BLaER1 (cell line): Measurements from ENCODE around the gene DNAH10.

Source experiments
- H3K27ac ChIP-seq: shearing (Covaris generic); formaldehyde crosslinking; 2 replicates; pipeline ENCODE4 v1.8.1; 2022
- H3K27me3 ChIP-seq: shearing (Covaris generic); formaldehyde crosslinking; 2 replicates; pipeline ENCODE4 v1.8.1; 2022
- H3K36me3 ChIP-seq: shearing (Covaris generic); formaldehyde crosslinking; 2 replicates; pipeline ENCODE4 v1.8.1; 2022
- H3K4me1 ChIP-seq: shearing (Covaris generic); formaldehyde crosslinking; 2 replicates; pipeline ENCODE4 v1.8.1; 2022
- H3K4me2 ChIP-seq: shearing (Covaris generic); formaldehyde crosslinking; 2 replicates; pipeline ENCODE4 v1.8.1; 2022
- H3K4me3 ChIP-seq: shearing (Covaris generic); formaldehyde crosslinking; 2 replicates; pipeline ENCODE4 v1.8.1; 2022
- H3K9ac ChIP-seq: shearing (Covaris generic); formaldehyde crosslinking; 2 replicates; pipeline ENCODE4 v1.8.1; 2022
- H3K9me3 ChIP-seq: shearing (Covaris generic); formaldehyde crosslinking; 2 replicates; pipeline ENCODE4 v1.8.1; 2022
- H4K20me1 ChIP-seq: shearing (Covaris generic); formaldehyde crosslinking; 2 replicates; pipeline ENCODE4 v1.8.1; 2022
- Cebpa-rat ChIP-seq: shearing (Covaris generic); IDR thresholded peaks from 2 replicates; pipeline ENCODE4 v1.8.1; 2022

DNAH10 gene

DNA sequence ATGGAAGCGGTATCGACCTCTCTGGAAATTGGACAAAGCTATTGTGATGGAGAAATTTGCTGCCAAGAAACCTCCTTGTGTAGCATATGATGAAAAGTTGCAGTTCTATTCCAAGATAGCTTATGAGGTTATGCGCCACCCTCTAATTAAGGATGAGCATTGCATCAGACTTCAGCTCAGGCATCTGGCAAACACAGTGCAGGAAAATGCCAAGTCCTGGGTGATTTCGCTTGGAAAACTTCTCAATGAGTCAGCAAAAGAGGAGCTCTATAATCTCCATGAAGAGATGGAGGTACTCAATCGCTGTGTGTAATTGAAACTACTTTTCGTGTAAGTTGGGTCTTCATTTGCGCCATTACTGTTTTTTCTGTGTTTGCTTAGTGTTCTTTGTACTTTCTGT lies 51.2 kb downstream of the DNAH10 start:
- no peaks in the 10 kb centered on the region for H3K27me3 ChIP-seq
- peaks cover 23% of the 10 kb centered on the region for H3K9me3 ChIP-seq
- H3K27ac ChIP-seq: no peak overlapping the region
- no peaks in the 10 kb centered on the region for H3K4me1 ChIP-seq
- H3K36me3 ChIP-seq: no peaks in the 10 kb centered on the region
- no peak overlapping the region for H3K4me3 ChIP-seq
- no peak overlapping the region for H3K4me2 ChIP-seq
- H3K9ac ChIP-seq: no peak overlapping the region
- no peak for TF ChIP-seq Cebpa-rat
- no peaks in the 10 kb centered on the region for H4K20me1 ChIP-seq

DNA sequence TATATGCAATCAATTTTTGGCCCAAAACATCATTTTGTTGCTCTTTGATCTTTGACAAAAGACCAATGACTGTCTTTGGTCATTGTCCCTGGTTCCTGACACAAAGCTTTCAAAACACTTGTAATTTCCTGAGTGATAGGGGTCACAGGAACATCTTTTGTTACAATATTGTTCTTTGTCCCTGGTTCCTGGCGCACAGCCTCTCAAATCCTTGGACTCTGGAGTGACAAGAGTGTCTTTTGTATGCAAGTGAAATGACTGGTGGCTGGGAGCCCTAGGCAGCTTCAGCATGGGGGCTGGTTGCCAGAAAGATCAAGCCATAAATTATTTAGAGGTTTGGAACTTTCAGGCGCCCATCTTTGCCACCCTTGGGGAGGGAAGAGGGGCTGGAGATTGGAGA lies 53.9 kb downstream of the DNAH10 start:
- H3K9ac ChIP-seq: no peak overlapping the region
- H3K27me3 ChIP-seq: no peaks in the 10 kb centered on the region
- H4K20me1 ChIP-seq: no peaks in the 10 kb centered on the region
- no peak overlapping the region for H3K27ac ChIP-seq
- no peaks in the 10 kb centered on the region for H3K4me1 ChIP-seq
- H3K36me3 ChIP-seq: no peaks in the 10 kb centered on the region
- H3K4me2 ChIP-seq: no peak overlapping the region
- TF ChIP-seq Cebpa-rat: no peak
- no peak overlapping the region for H3K4me3 ChIP-seq
- peaks cover 24% of the 10 kb centered on the region for H3K9me3 ChIP-seq

DNA sequence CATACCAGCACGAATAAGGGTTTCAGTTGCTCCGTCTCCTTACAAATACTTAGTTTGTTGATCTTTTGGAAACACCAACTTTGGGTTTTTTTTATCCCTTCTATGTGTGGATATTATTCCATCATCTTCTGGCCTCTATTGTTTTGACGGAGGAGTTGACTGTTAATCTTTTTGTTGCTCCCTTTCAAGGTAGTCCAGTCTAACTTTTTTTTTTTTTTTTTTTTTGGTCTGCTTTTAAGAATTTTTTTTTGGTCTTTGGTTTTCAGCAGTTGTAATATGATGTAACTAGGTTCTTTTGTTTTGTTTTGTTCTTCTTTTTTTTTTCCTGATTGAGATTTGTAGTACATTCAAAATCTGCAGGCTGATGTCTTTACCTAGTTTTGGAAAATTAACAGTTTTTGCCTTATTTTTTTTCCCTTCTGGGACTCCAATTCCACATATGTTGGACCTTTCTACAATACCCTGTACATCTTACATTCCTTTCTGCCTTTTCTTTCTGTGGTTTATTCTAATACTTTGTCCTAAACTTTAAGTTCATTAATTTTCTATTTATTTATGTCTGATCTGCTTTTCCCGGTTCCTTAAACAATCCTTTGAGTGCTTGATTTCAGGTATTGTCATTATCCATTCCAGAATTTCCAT lies 54.9 kb downstream of the DNAH10 start:
- H3K9ac ChIP-seq: no peak overlapping the region
- peaks cover 24% of the 10 kb centered on the region for H3K9me3 ChIP-seq
- H4K20me1 ChIP-seq: no peaks in the 10 kb centered on the region
- no peaks in the 10 kb centered on the region for H3K27me3 ChIP-seq
- no peak overlapping the region for H3K4me2 ChIP-seq
- TF ChIP-seq Cebpa-rat: no peak
- no peaks in the 10 kb centered on the region for H3K4me1 ChIP-seq
- no peaks in the 10 kb centered on the region for H3K36me3 ChIP-seq
- H3K4me3 ChIP-seq: no peak overlapping the region
- no peak overlapping the region for H3K27ac ChIP-seq

DNA sequence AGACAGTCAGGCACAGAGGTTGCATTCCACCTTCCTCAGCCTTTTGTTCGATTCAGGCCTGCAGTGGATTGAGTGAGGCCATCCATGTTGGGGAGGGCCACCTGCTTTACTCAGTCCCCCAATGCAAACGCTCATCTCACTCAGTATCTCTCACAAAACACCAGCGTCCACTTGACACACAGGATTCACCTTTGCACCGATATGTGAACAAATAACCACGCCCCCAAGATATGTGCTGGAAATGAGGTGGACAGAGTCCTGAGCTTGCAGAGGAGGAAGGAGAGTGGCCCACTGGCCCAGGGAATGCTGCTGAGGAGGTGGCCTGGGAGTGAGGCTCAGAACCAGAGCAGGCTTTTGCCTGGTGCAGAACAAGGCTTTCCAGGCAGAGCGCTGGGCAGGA lies 60.7 kb downstream of the DNAH10 start:
- no peak for TF ChIP-seq Cebpa-rat
- Histone ChIP-seq H3K4me3 (no peak overlapping the region), H3K9me3 (peaks cover 12% of the 10 kb centered on the region), H3K4me2 (no peak overlapping the region), H3K27ac (no peak overlapping the region), H3K4me1 (peaks cover 1% of the 10 kb centered on the region; the same call in 1 of the 2 replicates), H3K27me3 (no peaks in the 10 kb centered on the region), H3K36me3 (no peaks in the 10 kb centered on the region), H4K20me1 (no peaks in the 10 kb centered on the region), H3K9ac (no peak overlapping the region)

DNA sequence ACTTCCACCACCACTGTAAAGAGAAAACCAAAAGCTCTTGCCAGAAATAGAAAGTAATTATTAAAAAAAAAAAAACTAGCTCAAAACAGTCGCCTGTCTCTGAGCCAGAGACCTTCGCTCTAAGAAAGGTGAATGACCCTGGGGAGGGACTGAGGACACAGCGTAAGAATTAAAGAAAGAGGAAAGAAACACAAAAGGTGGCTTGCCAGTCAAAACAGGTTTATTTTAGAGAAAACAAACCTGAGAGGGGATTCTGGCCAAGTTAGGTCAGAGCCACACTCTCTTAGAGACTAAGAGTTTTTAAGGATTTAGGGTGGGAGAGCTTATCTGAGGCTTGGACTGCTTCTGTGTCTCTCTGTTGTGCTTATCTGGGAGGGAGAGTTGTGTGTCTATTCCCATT lies 66.0 kb downstream of the DNAH10 start:
- Histone ChIP-seq H3K36me3 (no peaks in the 10 kb centered on the region), H3K4me2 (0 out of 2 replicates have a peak overlapping the region, but pooled peaks have one; percentile 13), H3K4me3 (no peak overlapping the region), H3K27me3 (no peaks in the 10 kb centered on the region), H3K9me3 (peaks cover 27% of the 10 kb centered on the region), H3K9ac (no peak overlapping the region), H3K4me1 (peaks cover 15% of the 10 kb centered on the region), H3K27ac (no peak overlapping the region), H4K20me1 (no peaks in the 10 kb centered on the region)
- no peak for TF ChIP-seq Cebpa-rat

DNA sequence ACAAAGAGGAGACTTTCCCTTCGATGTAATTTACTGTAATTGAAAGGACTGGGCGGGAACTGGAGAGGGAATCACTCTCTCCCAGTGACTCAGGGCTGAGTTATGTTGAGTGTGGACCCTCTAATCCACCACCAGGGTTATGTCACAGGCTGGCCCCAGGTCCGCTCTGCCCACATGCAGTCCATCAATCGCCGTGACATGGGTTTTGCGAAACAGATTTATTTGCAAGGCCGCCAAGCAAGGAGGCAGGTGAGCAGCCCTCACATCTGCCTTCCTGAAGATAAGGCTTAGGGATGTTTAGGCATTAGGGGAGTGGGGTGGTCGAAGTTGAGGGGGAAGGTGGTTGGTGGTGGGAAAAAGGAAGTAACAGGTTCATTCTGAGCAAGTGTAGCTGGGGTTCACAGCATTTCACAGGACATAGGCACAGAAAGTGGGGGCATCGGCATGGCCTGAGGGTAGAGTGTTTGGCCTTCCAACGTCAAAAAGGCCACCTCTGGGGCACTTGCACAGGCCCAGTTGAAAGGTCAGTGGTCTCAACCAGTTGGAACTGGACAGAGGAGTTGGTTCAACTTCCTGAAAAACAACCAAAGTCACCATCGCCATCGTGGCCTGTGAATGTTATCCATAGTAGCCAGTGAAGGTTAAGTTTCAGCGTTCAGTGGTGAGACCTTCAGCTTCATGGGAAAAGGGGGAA lies 66.9 kb downstream of the DNAH10 start:
- Histone ChIP-seq H3K36me3 (no peaks in the 10 kb centered on the region), H3K4me2 (0 out of 2 replicates have a peak overlapping the region, but pooled peaks have one; percentile 13)
- TF ChIP-seq Cebpa-rat: no peak

DNA sequence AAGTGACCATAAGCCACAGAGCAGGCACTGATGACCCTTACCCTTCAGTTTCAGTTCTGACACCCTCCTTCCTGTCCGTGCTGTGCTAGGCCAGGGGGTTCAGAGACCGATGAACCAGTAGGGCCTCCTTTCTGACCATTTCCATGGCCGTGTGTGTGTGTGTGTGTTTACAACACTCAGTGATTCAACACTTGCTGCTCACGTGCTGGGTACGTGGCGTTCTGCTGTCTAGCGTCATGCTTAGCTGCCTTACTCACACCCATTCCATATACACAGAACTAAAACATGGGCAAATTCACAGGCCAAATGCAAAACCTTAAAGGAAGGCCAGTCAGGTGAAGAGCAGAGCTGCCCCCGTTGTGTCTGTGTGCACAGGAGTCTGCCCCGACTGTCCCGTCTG lies 67.5 kb downstream of the DNAH10 start:
- no peaks in the 10 kb centered on the region for H3K27me3 ChIP-seq
- H3K27ac ChIP-seq: no peak overlapping the region
- H4K20me1 ChIP-seq: no peaks in the 10 kb centered on the region
- peaks cover 15% of the 10 kb centered on the region for H3K4me1 ChIP-seq
- no peak overlapping the region for H3K9ac ChIP-seq
- no peak overlapping the region for H3K4me2 ChIP-seq
- H3K36me3 ChIP-seq: no peaks in the 10 kb centered on the region
- H3K4me3 ChIP-seq: no peak overlapping the region
- peaks cover 28% of the 10 kb centered on the region for H3K9me3 ChIP-seq
- no peak for TF ChIP-seq Cebpa-rat

More for the DNA sequence above, 66.9 kb downstream of the DNAH10 start:
- Histone ChIP-seq H3K27ac (no peak overlapping the region), H3K27me3 (no peaks in the 10 kb centered on the region), H3K4me3 (no peak overlapping the region), H3K4me1 (peaks cover 15% of the 10 kb centered on the region), H4K20me1 (no peaks in the 10 kb centered on the region), H3K9me3 (peaks cover 27% of the 10 kb centered on the region), H3K9ac (no peak overlapping the region)

DNA sequence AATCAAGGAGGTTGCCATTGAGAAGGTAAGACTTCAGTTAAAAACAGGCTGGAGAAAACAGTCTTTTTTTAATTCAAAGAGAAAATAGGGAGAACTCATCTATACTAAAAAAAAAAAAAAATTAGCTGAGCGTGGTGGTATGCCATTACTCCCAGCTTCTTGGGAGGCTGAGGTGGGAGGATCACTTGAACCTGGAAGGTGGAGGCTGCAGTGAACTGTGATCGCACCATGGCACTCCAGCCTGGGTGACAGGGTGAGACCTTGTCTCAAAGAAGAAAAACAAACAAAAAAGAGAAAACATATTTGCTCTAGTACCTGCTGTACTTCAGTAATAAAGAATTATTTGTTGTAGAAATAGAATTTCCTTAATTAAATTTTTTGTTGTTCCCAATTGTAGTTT lies 68.6 kb downstream of the DNAH10 start:
- H3K27ac ChIP-seq: no peak overlapping the region
- no peak overlapping the region for H3K9ac ChIP-seq
- H3K36me3 ChIP-seq: no peaks in the 10 kb centered on the region
- no peaks in the 10 kb centered on the region for H4K20me1 ChIP-seq
- no peak for TF ChIP-seq Cebpa-rat
- H3K27me3 ChIP-seq: no peaks in the 10 kb centered on the region
- peaks cover 34% of the 10 kb centered on the region for H3K9me3 ChIP-seq
- peaks cover 15% of the 10 kb centered on the region for H3K4me1 ChIP-seq
- H3K4me3 ChIP-seq: no peak overlapping the region
- no peak overlapping the region for H3K4me2 ChIP-seq

DNA sequence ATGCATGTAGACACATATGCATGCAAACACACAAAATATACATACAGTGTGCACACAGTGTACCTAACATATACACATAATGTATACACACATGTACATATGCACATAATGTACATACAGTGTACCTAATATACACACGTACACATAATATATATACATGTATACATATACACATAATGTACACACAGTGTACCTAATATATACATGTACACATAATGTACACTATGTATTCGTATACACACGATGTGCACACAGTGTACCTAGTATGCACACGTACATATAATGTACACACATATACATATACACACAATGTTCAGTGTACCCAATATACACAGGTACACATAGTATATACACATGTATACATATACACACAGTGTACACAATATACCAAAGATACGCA lies 70.0 kb downstream of the DNAH10 start:
- Histone ChIP-seq H3K4me3 (no peak overlapping the region), H3K4me2 (no peak overlapping the region), H3K9ac (no peak overlapping the region), H3K9me3 (peaks cover 34% of the 10 kb centered on the region), H3K4me1 (peaks cover 15% of the 10 kb centered on the region), H3K36me3 (no peaks in the 10 kb centered on the region), H3K27ac (no peak overlapping the region), H4K20me1 (no peaks in the 10 kb centered on the region), H3K27me3 (no peaks in the 10 kb centered on the region)
- no peak for TF ChIP-seq Cebpa-rat

DNA sequence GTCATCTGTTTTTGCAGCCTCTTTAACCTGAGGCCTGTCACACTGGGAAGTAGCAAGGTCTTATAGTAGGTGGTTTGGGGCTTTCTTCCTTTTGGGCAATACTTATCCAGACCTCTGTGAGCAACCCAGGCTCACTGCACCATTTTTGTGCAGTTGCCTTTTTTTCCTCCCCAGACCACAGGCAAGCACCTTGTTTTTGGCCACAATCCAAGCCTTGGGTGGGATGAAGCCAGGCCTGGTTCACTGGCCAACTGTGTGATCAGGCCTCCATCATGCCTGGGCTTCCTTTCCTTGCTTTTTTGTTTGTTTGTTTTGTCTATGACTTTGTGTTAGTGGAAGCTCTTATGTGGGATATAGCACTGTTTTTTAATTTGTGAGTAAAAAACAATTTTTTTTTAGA lies 71.7 kb downstream of the DNAH10 start:
- no peaks in the 10 kb centered on the region for H3K27me3 ChIP-seq
- H4K20me1 ChIP-seq: no peaks in the 10 kb centered on the region
- H3K9me3 ChIP-seq: peaks cover 18% of the 10 kb centered on the region
- no peaks in the 10 kb centered on the region for H3K36me3 ChIP-seq
- H3K4me3 ChIP-seq: no peak overlapping the region
- H3K4me2 ChIP-seq: no peak overlapping the region
- no peak overlapping the region for H3K9ac ChIP-seq
- TF ChIP-seq Cebpa-rat: no peak
- H3K4me1 ChIP-seq: peaks cover 4% of the 10 kb centered on the region
- H3K27ac ChIP-seq: no peak overlapping the region
